ENCODE measurements around the gene PLCL2. TPM values are rescaled to one million over a fixed set of nuclear protein-coding genes. Genes with fewer than 3 reads are reported as not detected.

PLCL2 gene
- total RNA-seq, 1 experiment from 2014 or later: 3.0 TPM

DNA sequence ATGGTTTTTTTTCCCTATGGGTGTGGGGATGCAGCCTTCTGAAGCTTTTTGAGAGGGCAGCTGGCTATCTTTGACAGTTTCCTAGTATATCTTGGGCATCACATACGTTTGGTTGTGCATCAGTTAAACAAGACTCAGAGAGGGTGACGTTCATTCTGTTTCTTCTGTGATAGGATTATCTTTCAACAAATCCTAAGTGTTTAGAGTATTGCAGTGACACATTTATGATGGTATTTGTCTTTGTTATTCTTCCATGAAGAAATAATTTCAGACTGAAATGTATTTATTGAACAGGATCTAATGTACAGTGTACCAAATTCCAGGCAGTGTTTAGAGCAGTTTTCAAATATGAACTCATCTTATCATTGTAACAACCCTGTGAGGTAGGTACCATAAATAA is 114.4 kb downstream of the PLCL2 start:
- intact Hi-C loops (cut with micrococcal nuclease; ENCODE audit: unreplicated experiment) (no loop called here), in situ Hi-C loops (cut with HindIII; ENCODE audit: low pct_unique_long_range_greater_than_20kb, low sequenced_read_pairs) (no loop called here)
- no peaks in the 10 kb centered on the region for H3K36me3 ChIP-seq (ENCODE audit: control insufficient read depth, insufficient read depth, low read length)
- H3K27ac ChIP-seq (ENCODE audit: low read length): no peak overlapping the region
- TF ChIP-seq, protein P1, sequence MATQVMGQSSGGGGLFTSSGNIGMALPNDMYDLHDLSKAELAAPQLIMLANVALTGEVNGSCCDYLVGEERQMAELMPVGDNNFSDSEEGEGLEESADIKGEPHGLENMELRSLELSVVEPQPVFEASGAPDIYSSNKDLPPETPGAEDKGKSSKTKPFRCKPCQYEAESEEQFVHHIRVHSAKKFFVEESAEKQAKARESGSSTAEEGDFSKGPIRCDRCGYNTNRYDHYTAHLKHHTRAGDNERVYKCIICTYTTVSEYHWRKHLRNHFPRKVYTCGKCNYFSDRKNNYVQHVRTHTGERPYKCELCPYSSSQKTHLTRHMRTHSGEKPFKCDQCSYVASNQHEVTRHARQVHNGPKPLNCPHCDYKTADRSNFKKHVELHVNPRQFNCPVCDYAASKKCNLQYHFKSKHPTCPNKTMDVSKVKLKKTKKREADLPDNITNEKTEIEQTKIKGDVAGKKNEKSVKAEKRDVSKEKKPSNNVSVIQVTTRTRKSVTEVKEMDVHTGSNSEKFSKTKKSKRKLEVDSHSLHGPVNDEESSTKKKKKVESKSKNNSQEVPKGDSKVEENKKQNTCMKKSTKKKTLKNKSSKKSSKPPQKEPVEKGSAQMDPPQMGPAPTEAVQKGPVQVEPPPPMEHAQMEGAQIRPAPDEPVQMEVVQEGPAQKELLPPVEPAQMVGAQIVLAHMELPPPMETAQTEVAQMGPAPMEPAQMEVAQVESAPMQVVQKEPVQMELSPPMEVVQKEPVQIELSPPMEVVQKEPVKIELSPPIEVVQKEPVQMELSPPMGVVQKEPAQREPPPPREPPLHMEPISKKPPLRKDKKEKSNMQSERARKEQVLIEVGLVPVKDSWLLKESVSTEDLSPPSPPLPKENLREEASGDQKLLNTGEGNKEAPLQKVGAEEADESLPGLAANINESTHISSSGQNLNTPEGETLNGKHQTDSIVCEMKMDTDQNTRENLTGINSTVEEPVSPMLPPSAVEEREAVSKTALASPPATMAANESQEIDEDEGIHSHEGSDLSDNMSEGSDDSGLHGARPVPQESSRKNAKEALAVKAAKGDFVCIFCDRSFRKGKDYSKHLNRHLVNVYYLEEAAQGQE (IDR thresholded peaks at IDR 0.05; ENCODE audit: insufficient read depth in 1 of 2, low read depth in 2 of 2, low read length in 1 of 2): no peak
- TF ChIP-seq SIN3A (IDR thresholded peaks at IDR 0.05; ENCODE audit: borderline replicate concordance, insufficient read depth, low read depth, low read length) (no peak), TCF7L2 (IDR thresholded peaks at IDR 0.05; ENCODE audit: low read depth, low read length) (no peak)
- TF ChIP-seq, protein P2, sequence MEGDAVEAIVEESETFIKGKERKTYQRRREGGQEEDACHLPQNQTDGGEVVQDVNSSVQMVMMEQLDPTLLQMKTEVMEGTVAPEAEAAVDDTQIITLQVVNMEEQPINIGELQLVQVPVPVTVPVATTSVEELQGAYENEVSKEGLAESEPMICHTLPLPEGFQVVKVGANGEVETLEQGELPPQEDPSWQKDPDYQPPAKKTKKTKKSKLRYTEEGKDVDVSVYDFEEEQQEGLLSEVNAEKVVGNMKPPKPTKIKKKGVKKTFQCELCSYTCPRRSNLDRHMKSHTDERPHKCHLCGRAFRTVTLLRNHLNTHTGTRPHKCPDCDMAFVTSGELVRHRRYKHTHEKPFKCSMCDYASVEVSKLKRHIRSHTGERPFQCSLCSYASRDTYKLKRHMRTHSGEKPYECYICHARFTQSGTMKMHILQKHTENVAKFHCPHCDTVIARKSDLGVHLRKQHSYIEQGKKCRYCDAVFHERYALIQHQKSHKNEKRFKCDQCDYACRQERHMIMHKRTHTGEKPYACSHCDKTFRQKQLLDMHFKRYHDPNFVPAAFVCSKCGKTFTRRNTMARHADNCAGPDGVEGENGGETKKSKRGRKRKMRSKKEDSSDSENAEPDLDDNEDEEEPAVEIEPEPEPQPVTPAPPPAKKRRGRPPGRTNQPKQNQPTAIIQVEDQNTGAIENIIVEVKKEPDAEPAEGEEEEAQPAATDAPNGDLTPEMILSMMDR (IDR thresholded peaks at IDR 0.05): no peak
- no peak for ATAC-seq
- H3K4me3 ChIP-seq (ENCODE audit: low read depth in 2 of 2, low read length in 2 of 2): no peak overlapping the region
- no peaks in the 10 kb centered on the region for H3K9me3 ChIP-seq (ENCODE audit: control insufficient read depth, insufficient read depth, low read depth, low read length)
- no peaks in the 10 kb centered on the region for H3K27me3 ChIP-seq (ENCODE audit: control insufficient read depth, insufficient read depth, low read length)
- BruUV-seq (replicated peaks): no TSS peak
- no peaks in the 10 kb centered on the region; the same call in 1 of the 2 replicates for H3K4me1 ChIP-seq (ENCODE audit: control insufficient read depth, insufficient read depth, low read length)
- POLR2A ChIA-PET: no interaction called here
- no peak for DNase-seq (ENCODE audit: low read depth, low spot score)
- CTCF ChIA-PET: no interaction called here

DNA sequence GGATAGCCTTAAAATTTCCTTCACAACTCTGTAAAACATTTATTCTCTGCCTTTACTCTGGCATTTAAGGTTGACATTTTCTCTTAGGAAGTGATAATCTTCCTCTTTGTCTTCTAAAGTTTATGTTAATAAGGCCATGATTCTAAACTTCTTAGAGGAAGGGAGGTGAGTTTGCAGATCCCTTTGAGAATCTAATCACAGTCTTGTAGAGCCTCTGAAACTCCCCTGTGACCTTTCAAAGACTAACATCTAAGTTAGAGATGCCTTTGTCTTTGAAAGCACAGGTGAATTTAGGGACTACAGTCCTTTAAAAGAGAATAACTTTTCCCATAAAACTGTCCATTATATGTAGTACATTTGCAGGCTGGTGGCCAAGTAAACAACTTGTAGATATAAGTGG is 115.1 kb downstream of the PLCL2 start:
- ChIA-PET POLR2A (no interaction called here), CTCF (no interaction called here)
- no peaks in the 10 kb centered on the region for H3K27me3 ChIP-seq (ENCODE audit: control insufficient read depth, insufficient read depth, low read length)
- DNase-seq (ENCODE audit: low read depth, low spot score) (no peak), ATAC-seq (no peak)
- no peaks in the 10 kb centered on the region for H3K9me3 ChIP-seq (ENCODE audit: control insufficient read depth, insufficient read depth, low read depth, low read length)
- H3K36me3 ChIP-seq (ENCODE audit: control insufficient read depth, insufficient read depth, low read length): no peaks in the 10 kb centered on the region
- no TSS peak for BruUV-seq (replicated peaks)
- in situ Hi-C loops (cut with HindIII; ENCODE audit: low pct_unique_long_range_greater_than_20kb, low sequenced_read_pairs) (no loop called here), intact Hi-C loops (cut with micrococcal nuclease; ENCODE audit: unreplicated experiment) (no loop called here)
- H3K4me3 ChIP-seq (ENCODE audit: low read depth in 2 of 2, low read length in 2 of 2): no peak overlapping the region
- H3K4me1 ChIP-seq (ENCODE audit: control insufficient read depth, insufficient read depth, low read length): no peaks in the 10 kb centered on the region
- no peak overlapping the region for H3K27ac ChIP-seq (ENCODE audit: low read length)
- TF ChIP-seq SIN3A (IDR thresholded peaks at IDR 0.05; ENCODE audit: borderline replicate concordance, insufficient read depth, low read depth, low read length): no peak
- TF ChIP-seq, protein P1 (IDR thresholded peaks at IDR 0.05; ENCODE audit: insufficient read depth in 1 of 2, low read depth in 2 of 2, low read length in 1 of 2): no peak
- TF ChIP-seq, protein P2 (IDR thresholded peaks at IDR 0.05): no peak

All from Panc1 (cell line).